NCI-H2196 (cell line): ENCODE results near the gene HEG1.

Experiments used
- DNase-seq: peaks from one replicate; lab custom pipeline; 2025; ENCODE audit not compliant: unreplicated experiment; lab: John Stamatoyannopoulos, UW

The HEG1 gene

DNA sequence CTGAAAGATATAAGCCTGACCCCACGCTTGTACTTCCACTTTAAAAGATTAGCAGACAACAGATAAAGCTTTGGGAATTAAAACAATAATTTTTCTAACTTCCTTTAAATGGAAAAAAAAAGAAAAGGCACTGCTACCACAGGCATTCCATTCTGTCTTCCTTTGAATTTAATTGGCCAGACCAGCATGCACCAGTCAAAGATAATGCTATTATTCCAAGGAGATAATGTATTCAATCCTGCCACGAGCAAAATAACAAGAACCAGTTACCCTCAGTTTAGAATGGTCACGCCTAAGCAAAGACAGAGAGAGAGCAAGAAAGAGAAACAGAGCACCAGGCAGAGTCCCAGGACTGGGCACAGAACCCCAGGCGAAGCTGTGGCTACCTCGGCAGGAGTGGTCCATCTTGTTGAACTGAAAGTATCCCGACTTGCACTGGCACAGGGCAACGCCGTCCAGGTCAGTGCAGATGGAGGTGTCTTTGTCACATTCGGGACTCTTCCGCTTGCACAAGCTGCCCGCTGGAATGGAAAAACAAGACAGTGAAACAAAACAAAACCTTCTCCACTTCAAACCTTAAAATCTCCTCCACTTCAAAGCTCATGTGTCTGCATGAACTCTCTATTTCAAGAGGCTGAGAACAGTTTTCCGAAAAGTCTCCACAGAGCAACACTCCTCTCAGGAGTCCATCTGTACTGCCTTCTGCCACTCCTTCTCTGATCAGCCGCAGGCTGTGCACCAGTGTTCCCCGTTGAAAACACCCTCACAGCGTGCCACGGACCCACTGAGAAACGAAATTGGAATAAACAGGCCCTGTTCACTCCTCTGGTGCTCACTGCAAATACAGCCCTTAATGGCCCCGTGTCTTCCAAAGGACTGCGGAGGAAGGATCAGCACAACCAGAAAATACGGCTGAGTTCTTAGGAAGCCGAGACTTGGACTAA is 58.2 kb downstream of the HEG1 start:
- DNase-seq: no peak

DNA sequence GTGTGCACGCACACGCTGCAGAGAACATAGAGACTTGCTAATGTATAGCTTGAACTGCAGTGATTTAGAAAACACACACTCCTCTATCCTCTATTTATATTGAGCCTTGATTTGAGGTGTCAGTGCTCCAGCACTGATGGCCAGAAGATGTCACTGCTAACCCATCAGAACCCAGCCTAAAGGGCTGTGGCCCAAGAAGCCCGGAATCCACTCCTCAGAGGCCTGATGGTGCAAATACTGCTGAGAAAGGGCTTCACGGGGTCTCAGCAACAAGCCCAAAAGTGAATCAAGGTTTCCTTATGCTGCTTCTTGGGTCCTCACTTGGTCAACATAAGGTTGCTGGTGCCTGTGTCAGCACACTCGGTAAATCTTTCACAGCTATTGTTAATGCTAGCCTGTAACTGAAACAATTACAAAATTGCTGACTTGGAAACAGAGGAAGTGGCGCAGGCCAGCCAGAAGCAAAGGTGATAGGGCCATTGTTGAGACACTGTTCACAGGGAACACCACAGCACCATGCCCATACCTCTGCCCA is 60.3 kb downstream of the HEG1 start:
- peak; percentile 59 for DNase-seq

DNA sequence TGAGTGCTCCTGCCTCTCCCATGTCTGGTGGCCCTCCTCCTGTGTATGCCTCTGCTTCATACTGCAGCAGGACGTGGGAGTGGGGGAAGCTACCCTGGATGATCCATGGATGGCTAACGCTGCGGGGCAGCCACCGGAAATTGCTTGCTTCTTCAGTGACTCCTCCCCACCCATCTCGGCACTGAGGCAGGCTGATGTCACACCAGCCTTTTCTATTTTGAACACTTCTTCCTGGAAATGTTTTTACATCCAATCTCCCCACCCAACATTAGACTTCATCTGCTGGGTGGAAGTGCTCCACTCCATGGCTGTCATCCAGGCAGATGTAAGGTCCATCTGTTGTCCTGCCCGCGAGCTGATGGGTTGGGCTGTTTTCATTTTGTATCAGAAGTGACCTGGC is 62.3 kb downstream of the HEG1 start:
- DNase-seq: no peak

DNA sequence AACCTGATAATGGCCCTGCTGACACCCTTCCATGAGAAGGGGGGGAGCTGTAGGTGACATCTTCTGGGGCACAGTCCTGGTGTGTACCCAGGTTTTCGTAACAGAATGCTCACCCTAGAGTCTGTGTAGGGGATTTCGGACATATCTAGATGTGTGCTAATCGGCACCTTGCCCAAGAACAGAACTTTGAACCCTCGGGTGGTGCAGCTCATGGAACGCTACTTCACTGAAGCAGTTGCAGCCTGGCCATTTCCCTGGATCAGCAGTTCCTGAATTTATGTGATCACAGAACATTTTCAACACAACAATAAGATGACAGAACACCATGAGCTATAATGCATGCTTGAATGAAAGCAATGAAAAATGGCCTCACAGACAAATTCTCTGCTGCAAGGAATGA is 63.8 kb downstream of the HEG1 start:
- no peak for DNase-seq

DNA sequence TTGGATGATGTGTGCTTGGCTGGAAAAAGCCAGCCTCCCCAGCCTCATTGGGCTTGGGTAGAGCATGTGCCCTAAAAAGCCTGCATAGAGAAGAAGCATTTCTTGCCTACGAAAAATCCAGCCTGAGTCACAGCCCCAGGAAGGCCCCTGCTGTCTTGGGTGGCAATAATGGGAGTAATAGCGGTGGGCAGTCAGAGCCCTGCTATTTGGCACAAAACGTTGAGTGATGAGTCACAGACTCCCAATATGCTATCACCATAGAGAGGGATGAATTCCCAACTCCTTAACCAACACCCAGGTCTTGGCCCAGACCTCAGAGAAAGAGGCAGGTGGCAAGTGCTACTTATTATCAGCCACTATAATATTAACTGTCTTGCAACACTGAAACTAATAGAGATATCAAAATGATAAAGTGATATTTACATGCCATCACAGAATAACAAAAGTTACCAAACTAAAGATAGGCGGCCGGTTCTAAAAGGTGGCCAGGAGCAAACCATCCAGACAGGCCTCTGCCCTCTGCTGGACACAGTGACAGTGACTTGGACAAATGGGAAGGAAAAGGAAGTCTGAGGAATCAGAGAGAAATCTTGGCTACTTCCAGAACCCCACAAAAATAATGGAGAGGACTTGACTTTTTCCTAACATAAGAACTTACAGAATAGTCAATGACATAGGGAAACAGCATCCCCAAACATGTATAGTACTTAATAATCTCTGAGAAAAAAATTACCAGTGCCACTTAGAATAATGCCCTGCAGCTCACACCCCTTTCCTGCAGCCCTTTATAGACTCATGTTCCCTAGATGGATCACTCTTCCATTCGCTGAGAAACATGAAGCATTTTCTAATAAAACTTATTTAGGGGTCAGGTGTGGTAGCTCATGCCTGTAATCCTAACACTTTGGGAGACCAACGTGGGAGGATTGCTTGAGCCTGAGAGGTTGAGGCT is 69.3 kb downstream of the HEG1 start:
- peak; percentile 19 for DNase-seq

DNA sequence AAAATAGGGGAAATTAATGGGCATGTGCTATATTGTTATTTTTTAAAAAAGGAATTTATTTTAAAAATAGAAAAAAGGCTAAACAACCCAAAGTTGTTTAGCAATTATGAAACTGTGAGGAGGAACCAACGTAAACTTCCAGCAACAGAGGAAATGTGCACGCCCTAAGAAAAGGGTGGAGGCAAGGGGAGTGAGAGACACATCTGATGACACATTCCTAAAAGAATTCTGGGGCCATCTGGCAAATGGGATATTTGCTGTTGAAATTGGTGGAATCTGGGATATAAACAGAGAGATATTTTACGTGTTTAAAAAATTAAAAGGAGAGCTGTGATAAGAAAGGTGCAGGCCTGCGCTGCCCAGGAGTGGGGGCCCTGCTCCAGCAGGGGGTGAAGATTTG is 70.4 kb downstream of the HEG1 start:
- DNase-seq: no peak

DNA sequence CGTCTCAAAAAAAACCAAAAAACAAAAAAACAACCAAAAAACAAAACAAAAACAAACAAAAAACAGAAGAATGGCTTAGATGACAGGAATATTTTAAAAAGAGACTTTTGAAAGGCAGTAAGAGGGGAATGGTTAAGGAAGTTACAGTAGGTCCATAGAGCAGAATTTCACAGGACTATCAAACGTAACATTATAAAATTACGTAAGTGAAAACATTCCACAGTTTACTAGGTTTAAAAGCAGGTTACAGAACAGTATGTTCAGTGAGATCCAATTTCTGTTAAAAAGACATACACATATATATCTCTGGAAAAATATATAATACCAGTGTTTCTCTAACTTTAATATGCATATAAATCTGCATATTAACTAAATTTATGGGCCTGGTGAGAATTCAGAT is 71.0 kb downstream of the HEG1 start:
- DNase-seq: no peak

DNA sequence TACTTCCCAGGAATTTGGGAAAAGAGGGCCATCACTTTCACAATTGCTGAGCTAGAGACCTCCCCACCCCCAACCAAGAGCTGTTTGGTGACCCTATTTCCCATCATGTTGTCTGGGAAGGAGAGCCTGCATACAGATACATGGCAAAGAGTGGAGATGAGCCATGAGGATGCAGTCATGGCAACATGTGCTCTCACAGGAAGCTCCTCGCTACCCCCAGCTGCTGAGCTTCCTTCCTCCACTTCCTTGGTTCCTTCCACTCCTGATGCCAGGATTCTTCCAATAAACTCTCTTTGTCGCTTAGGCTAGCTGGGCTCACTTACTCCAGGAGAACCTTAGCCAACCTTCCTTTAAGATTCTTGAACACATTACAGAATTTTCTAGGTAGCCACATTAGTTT is 72.9 kb downstream of the HEG1 start:
- DNase-seq: no peak

DNA sequence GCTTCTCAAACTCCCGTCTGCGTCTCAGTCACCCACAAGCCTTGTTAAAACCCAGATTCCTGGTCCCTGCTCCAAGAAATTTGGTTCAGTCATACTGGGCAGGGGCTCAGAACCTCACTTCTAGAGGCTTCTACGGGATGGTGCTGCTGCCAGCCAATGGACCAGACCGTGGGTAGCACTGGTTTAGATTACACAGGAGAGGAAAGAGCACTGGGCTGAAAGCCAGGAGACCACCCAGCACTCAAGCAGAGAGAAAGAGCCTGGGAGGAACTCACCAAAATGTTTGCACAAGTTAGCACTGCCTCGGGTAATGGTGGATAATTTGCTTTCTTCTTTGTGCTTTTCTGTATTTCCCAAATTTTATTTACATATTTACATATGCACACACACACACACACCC is 74.3 kb downstream of the HEG1 start:
- DNase-seq: no peak

DNA sequence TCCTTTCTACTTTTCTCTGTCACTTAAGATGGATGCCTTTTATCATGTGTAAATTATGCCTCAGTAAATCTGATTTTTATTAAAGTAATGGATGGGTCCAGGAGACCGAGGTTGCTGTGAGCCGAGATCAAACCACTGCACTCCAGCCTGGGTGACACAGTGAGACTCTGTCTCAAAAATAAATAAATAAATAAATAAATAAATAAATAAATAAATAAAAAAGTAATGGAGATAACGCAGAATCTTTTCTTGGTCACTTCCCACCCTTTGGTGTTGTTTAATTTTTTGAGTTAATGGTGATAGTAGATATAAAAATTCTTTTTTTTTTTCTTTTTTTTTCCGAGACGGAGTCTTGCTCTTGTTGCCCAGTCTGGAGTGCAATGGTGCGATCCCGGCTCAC is 77.2 kb downstream of the HEG1 start:
- DNase-seq: no peak

DNA sequence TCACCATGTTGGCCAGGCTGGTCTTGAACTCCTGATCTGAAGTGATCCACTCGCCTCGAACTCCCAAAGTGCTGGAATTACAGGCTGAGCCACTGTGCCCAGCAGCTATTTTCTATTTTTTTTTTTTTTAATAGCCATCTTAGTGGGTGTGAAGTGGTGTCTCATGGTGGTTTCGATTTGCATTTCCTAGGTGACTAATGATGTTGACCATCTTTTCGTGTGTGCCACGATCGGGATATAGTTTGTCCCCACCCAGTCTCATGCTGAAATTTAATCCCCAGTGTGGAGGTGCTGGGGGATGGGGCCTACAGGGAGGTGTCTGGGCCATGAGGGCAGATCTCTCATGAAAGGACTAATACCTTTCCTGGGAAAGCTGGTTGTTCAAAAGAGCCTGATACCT is 79.4 kb downstream of the HEG1 start:
- no peak for DNase-seq

DNA sequence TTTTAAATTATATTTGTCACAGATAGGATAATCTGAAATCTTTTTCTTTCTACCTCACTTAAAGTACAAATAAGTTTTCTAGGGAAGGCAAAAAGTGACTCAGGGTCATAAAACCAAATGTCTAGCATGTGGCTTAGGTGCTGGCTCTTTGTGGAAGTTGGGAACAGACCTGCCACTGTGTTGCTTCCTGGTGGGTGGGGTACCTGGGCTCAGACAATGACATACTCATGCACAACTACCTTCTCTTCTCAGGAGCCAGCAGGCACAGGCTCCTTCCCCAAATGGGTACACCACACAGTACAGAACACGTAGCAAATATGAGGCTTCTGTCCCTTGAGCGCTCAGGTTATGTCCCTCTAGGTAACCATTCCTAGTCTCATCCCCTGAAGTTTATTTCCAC is 81.1 kb downstream of the HEG1 start:
- DNase-seq: no peak

DNA sequence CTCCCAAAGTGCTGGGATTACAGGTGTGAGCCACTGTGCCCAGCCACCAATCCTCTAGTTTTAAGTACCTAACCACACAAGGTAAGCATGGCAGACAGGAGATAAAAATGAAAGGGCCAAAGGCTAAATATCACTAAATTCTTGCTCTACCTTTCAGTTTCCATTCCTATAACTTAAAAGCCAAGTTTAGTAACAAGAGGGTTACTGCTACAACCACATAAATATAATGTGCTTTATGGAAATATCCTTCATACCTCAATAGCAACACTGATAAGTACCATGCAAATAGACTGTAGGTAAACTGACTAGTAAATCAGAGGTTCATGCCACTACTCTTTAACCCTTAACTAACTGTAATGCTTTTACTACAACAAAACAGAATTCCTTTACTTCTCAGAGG is 82.5 kb downstream of the HEG1 start:
- no peak for DNase-seq

DNA sequence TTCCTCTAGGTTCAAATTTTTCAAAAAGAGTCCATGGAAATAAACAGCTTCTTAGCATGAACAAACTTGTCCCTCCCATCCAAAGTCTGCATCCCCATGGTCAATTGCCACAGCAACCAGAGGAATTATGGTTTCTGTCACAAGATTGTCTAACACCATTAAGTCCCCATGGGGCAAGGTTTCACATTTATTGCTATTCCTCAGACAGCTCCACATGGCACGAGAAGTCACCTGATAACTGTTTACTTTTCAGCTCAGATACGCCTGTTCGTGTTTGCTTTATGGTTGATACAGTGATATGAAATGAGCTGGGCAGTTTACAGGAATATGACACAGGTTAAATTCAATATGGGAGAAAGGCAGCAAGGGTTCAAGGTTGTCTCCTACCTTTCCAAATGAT is 83.3 kb downstream of the HEG1 start:
- DNase-seq: peak; percentile 37

DNA sequence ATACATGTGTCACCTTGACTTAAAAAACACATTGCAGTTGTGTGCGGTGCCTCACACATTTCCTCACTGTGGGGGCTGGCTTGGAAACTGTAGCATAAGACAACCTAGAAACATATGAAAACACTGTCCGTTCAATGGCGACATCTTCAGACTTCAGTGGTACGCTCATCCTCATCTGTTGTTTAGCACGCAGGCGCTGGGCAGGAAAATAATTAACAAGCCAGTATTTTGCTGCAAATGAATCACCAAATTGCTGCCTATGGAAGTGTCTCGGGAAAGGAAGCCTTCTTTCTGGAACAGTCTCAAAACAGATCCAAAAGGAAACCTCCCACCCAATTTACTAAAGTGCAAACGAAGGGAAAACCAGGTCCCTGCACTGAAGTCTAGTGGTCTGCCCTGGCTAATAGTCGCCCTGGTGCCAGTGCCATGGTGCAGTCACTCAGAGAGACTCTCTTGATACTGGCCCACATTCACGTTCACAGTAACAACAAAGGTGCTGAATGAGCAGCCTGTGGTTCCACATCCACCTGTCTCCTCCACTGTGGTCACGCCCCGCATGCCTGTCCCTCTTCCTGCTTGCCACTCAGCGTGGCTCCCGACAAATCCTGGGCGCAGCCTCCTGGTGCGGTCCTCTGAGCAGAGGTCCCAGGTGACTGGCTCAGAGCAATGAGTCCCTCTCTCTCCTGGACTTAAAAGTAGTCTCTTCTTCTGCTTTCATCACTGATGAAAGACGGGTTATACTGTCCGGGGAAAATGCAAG is 85.7 kb downstream of the HEG1 start:
- no peak for DNase-seq

DNA sequence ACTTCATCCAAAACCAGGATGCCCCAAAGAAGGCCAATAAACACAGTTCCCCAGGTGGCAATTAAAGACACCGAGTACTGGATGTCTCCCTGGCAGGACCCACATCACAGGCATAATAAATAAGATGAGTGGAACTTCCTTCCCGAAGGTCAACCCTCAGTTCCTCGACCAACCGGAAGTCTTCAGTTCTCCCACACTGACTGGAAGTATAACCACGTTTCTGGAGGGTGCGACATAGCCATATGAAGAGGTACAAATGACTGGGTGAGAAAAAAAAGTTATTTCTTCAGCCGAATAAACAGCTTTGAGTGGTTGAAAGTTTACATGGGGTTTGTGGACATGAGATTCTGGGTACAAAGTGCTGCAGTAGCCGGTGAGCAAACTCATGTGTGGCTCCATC is 86.6 kb downstream of the HEG1 start:
- DNase-seq: no peak

DNA sequence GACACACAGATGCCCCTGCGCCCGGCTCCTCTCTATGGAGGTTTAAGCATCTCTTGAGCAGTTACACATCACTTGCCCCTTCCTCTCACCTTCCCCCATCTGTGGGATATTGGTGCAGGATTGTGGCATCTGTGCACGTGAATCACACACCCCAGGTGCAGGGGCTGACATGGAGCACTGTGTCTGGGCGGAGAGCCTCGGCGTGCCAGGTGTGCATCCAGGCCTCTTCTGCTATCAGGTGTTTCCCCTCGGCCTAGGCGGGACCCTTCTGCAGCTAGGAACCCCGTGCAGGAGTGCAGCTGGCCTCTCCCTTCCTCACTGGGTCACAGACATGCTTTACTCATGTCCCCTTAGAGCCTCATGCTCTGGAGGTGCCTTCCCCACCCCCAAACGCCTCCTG is 87.8 kb downstream of the HEG1 start:
- DNase-seq: no peak

DNA sequence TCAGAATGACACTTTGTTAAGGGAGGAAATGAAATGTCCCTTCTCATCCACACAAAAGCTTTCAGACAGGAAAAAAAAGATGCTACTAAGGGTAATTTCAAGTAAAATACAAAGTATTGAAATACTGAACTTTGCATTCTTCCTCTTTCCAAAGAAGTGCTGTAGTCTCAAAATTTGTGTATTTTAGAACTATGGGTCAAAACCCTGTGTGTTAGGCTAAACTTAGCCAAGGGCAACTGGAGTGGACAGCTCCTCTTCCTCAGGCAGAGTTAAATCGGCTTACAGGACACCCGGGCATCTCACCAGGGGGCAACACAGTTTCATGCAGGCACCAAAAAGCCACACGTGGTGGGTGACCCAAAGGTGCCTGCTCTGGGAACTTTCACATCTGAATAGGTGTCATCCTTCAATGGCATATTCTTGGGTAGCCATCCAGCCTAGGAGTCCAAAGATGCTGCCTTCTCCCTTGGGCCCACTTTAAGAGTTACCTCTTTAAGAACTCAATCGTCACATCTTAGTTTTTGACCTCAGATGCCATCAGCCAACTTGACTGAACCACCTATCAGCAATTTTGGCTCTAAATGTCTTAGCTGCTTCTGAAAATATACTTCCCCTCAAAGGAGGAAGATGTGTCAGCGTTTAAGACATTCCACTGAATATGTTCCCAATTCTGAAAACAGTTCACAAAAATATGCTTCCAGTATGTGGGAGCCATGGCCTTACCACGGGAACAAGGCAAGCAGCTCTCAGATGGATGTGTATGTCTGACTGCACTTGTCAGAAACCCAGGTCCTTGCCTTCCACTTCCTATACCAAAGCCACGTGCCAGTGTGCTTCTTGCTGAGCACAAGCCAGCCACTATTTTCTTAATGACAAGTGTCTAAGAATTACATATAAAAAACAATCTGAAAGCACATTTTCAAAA is 89.0 kb downstream of the HEG1 start:
- DNase-seq: no peak

DNA sequence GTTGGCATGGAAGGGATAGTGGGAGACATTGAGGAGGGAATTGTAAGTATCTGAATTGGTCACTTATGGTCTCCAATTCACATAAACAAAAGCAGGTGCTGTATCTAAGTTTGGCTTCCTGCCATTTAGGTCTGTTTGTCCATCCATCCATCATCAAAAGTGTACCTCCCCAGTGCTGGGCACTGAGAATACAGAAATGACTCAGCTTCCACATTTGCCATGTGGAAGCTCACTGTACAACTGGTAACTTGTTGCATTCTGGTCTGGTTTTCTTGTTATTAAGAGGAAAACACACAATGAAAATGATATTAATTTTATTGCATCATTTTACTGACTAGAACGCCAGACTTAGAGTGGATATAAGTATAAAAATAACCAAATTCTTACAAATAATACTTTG is 90.4 kb downstream of the HEG1 start:
- peak; percentile 31 for DNase-seq

DNA sequence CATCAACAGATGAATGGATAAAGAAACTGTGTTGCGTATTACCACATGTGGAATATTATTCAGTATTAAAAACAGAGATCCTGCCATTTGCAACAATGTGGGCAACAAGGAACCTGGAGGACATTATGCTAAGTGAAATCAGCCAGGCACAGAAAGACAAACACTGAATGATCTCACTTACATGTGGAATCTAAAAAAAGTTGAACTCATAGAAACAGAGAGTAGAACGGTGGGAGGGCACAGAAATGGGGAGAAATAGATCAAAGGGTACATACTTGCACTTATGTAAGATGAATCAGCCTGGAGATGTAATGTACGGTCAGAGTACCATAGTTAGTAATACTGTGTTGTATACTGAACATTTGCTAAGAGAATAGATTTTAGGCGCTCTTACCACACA is 91.4 kb downstream of the HEG1 start:
- DNase-seq: no peak
